GM23338 (cell line): Measurements from ENCODE around the gene NTN1. TPM values are rescaled to one million over a fixed set of nuclear protein-coding genes. Genes with fewer than 3 reads are reported as not detected.
"Not testable (repeated sequence)": the region's sequence is repeated elsewhere in the genome, so short reads cannot be mapped to it uniquely, and the experiment has no call there.

ENCODE experiments used
- ATAC-seq: fragments of 200-7000 bp; cut with Tn5 transposase; 3 replicates; pipeline ENCODE4 v1.9.1; 2020
- DNase-seq: peaks from one replicate; pipeline ENCODE4 v3.0.0-alpha.2; 2015; ENCODE audit warnings: low spot score
- H2AFZ ChIP-seq: fragments of 200-600 bp; sonication (generic); 2 replicates; pipeline ENCODE4 v1.8.0; 2016; ENCODE audit warnings: antibody characterized with exemption, mild to moderate bottlenecking, moderate library complexity
- H3F3A ChIP-seq: fragments of 200-600 bp; sonication (generic); replicated peaks from 2 replicates; pipeline ENCODE4 v1.8.0; 2017; ENCODE audit warnings: antibody characterized with exemption, mixed run types, low read depth
- H3K27ac ChIP-seq: fragments of 200-600 bp; sonication (generic); 2 replicates; pipeline ENCODE4 v1.6.1; 2016; ENCODE audit warnings: low read depth
- H3K27me3 ChIP-seq: fragments of 200-600 bp; sonication (generic); 2 replicates; pipeline ENCODE4 v1.8.0; 2016; ENCODE audit warnings: mild to moderate bottlenecking, mixed run types, moderate library complexity; ENCODE audit not compliant: insufficient read depth
- H3K36me3 ChIP-seq: fragments of 200-600 bp; sonication (generic); 2 replicates; pipeline ENCODE4 v1.8.0; 2016; ENCODE audit warnings: mild to moderate bottlenecking; ENCODE audit not compliant: insufficient read depth
- H3K4me1 ChIP-seq: fragments of 200-600 bp; sonication (generic); 2 replicates; pipeline ENCODE4 v1.8.0; 2016; ENCODE audit warnings: mild to moderate bottlenecking, moderate library complexity; ENCODE audit not compliant: insufficient read depth
- H3K4me2 ChIP-seq: fragments of 200-600 bp; sonication (generic); 2 replicates; pipeline ENCODE4 v1.7.1; 2017; ENCODE audit warnings: mixed run types
- H3K4me3 ChIP-seq: fragments of 200-600 bp; sonication (generic); 2 replicates; pipeline ENCODE4 v1.6.1; 2016; ENCODE audit warnings: mixed run types
- H3K79me2 ChIP-seq: fragments of 200-600 bp; sonication (generic); replicated peaks from 2 replicates; pipeline ENCODE4 v1.8.0; 2017; ENCODE audit warnings: mild to moderate bottlenecking; ENCODE audit not compliant: insufficient read depth
- H3K9me2 ChIP-seq: fragments of 200-600 bp; sonication (generic); 2 replicates; pipeline ENCODE4 v1.8.0; 2017; ENCODE audit not compliant: insufficient read depth
- H4K20me1 ChIP-seq: fragments of 200-600 bp; sonication (generic); replicated peaks from 2 replicates; pipeline ENCODE4 v1.8.0; 2017; ENCODE audit warnings: mild to moderate bottlenecking; ENCODE audit not compliant: insufficient read depth
- H3K27ac Mint-ChIP-seq: 2 replicates; pipeline ENCODE4 v1.8.0; 2020; ENCODE audit warnings: inconsistent platforms, mild to moderate bottlenecking, moderate library complexity, mixed read lengths
- H3K27me3 Mint-ChIP-seq: 3 replicates; pipeline ENCODE4 v1.8.0; 2022; ENCODE audit warnings: low read depth, mild to moderate bottlenecking, moderate library complexity, mixed read lengths, inconsistent platforms; ENCODE audit not compliant: insufficient read depth, poor library complexity
- H3K36me3 Mint-ChIP-seq: 3 replicates; pipeline ENCODE4 v1.8.0; 2021; ENCODE audit warnings: low read depth, mild to moderate bottlenecking, inconsistent platforms, moderate library complexity, mixed read lengths
- H3K4me1 Mint-ChIP-seq: 3 replicates; pipeline ENCODE4 v1.8.0; 2020; ENCODE audit warnings: mild to moderate bottlenecking, inconsistent platforms, mixed read lengths
- H3K4me3 Mint-ChIP-seq: 3 replicates; pipeline ENCODE4 v1.8.0; 2021; ENCODE audit warnings: moderate library complexity, mild to moderate bottlenecking, inconsistent platforms, mixed read lengths
- H3K9me3 Mint-ChIP-seq: 3 replicates; pipeline ENCODE4 v1.8.0; 2020; ENCODE audit warnings: moderate library complexity, mild to moderate bottlenecking, inconsistent platforms, mixed read lengths
- CREB1 ChIP-seq: fragments of 250-450 bp; sonication (Bioruptor Pico); IDR thresholded peaks from 2 replicates; pipeline ENCODE4 v1.5.0; 2020; ENCODE audit warnings: low read depth, mild to moderate bottlenecking, moderate library complexity
- ETS1 ChIP-seq: IDR thresholded peaks from 2 replicates; pipeline ENCODE4 v1.6.1; 2016; ENCODE audit warnings: antibody characterized with exemption
- JUNB ChIP-seq: IDR thresholded peaks from one replicate; pipeline ENCODE4 v1.6.1; 2016; ENCODE audit warnings: antibody characterized with exemption; ENCODE audit not compliant: unreplicated experiment
- NANOG ChIP-seq: IDR thresholded peaks from 2 replicates; pipeline ENCODE4 v1.6.1; 2016; ENCODE audit warnings: antibody characterized with exemption, borderline replicate concordance
- POLR2AphosphoS5 ChIP-seq: IDR thresholded peaks from 2 replicates; pipeline ENCODE4 v1.6.1; 2016; ENCODE audit warnings: antibody characterized with exemption, low read depth
- REST ChIP-seq: IDR thresholded peaks from one replicate; pipeline ENCODE4 v1.6.1; 2018; ENCODE audit warnings: antibody characterized with exemption; ENCODE audit not compliant: unreplicated experiment
- ZNF114 ChIP-seq: fragments of 250-450 bp; sonication (Bioruptor Pico); IDR thresholded peaks from 2 replicates; pipeline ENCODE4 v1.5.0; 2020; ENCODE audit warnings: mild to moderate bottlenecking, moderate library complexity
- ZNF331 ChIP-seq: fragments of 250-450 bp; sonication (Bioruptor Pico); IDR thresholded peaks from 2 replicates; pipeline ENCODE4 v1.5.0; 2020; ENCODE audit warnings: low read depth, mild to moderate bottlenecking, moderate library complexity
- polyA plus RNA-seq: library from polyadenylated mRNA; unstranded; fragments of >200 nt; fragmentation: Nextera tagmentation; extraction: Ambion mirVana; gene quantifications from 2 replicates; pipeline ENCODE4 v1.2.1, GENCODE V29; 2016
- total RNA-seq: library from RNA; depleted of rRNA; stranded (reverse); fragments of >200 nt; shearing (Covaris generic); gene quantifications from 2 replicates; pipeline ENCODE4 v1.2.3, GENCODE V29; 2014
- TF ChIP-seq, protein P1 (sequence below), 2 experiments: fragments of 200-600 bp in 1 of 2; sonication (generic) in 1 of 2; conservative IDR thresholded peaks; 2 replicates each; pipeline versions ENCODE4 v1.5.1 to v1.6.1; 2016 to 2017; ENCODE audit warnings: antibody characterized with exemption in 2 of 2, low read depth in 2 of 2, mild to moderate bottlenecking in 2 of 2, moderate library complexity in 1 of 2

The NTN1 gene
- total and polyA plus RNA-seq, 2 experiments from 2014 or later = 0.57 to 2.6 TPM

DNA sequence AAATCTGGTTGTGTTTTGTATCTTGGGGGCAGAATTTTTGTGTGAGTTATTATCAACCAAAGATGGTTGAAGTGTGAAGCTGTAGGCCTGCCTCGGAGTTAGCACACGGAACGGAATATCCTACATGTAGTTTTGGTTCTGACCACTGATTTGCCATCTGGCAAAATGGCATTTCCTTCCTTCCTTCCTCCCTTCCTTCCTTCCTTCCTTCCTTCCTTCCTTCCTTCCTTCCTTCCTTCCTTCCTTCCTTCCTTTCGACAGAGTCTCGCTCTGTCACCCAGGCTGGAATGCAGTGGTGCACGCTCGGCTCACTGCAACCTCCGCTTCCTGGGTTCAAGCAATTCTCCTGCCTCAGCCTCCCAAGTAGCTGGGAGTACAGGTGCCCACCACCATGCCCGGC lies 85.0 kb downstream of the NTN1 start:
- not testable (repeated sequence) for H3K9me2 ChIP-seq, H3K9me3 Mint-ChIP-seq, H2AFZ ChIP-seq, H3K4me2 ChIP-seq, H3K27me3 ChIP-seq, H3K4me3 ChIP-seq, ATAC-seq, H4K20me1 ChIP-seq, H3K36me3 ChIP-seq, H3K27ac ChIP-seq, H3K27ac Mint-ChIP-seq, H3K79me2 ChIP-seq, H3F3A ChIP-seq, H3K27me3 Mint-ChIP-seq, DNase-seq, H3K4me3 Mint-ChIP-seq, H3K36me3 Mint-ChIP-seq
- H3K4me1 Mint-ChIP-seq = peaks cover 40% of the 10 kb centered on the region
- peaks cover 46% of the 10 kb centered on the region for H3K4me1 ChIP-seq

- no peak for TF ChIP-seq ZNF114 (CRISPR knock-in tag)
- no peak for TF ChIP-seq ZNF331 (CRISPR knock-in tag)
- TF ChIP-seq NANOG = no peak
- no peak overlapping the region for H3K4me3 ChIP-seq
- H3K36me3 Mint-ChIP-seq = no peaks in the 10 kb centered on the region
Measured at GRCh38 chr17:9107527-9107926, 86.2 kb downstream of the NTN1 start.

GRCh38 chr17:9108146-9108545 lies 86.8 kb downstream of the NTN1 start:
- Mint-ChIP-seq H3K27me3 (peaks cover 7% of the 10 kb centered on the region), H3K9me3 (no peaks in the 10 kb centered on the region), H3K4me3 (no peak overlapping the region), H3K4me1 (peaks cover 41% of the 10 kb centered on the region), H3K27ac (no peak overlapping the region), H3K36me3 (no peaks in the 10 kb centered on the region)
- Histone ChIP-seq H3K36me3 (no peaks in the 10 kb centered on the region), H3K4me1 (peaks cover 48% of the 10 kb centered on the region), H3K27ac (peak overlapping the region; percentile 27; the same call in 1 of the 2 replicates), H3K4me3 (no peak overlapping the region), H3K79me2 (no peaks in the 10 kb centered on the region), H3K4me2 (no peak overlapping the region), H2AFZ (0 out of 2 replicates have a peak overlapping the region, but pooled peaks have one; percentile 1), H3K9me2 (no peaks in the 10 kb centered on the region), H3K27me3 (no peaks in the 10 kb centered on the region), H3F3A (0 out of 2 replicates have a peak, but pooled peaks cover 5% of the 10 kb centered on the region), H4K20me1 (no peaks in the 10 kb centered on the region)
- no peak for TF ChIP-seq ETS1
- TF ChIP-seq REST = no peak
- no peak for TF ChIP-seq JUNB
- no peak for TF ChIP-seq ZNF114 (CRISPR knock-in tag)
- TF ChIP-seq POLR2AphosphoS5 = no peak
- TF ChIP-seq ZNF331 (CRISPR knock-in tag) = no peak
- TF ChIP-seq, protein P1, sequence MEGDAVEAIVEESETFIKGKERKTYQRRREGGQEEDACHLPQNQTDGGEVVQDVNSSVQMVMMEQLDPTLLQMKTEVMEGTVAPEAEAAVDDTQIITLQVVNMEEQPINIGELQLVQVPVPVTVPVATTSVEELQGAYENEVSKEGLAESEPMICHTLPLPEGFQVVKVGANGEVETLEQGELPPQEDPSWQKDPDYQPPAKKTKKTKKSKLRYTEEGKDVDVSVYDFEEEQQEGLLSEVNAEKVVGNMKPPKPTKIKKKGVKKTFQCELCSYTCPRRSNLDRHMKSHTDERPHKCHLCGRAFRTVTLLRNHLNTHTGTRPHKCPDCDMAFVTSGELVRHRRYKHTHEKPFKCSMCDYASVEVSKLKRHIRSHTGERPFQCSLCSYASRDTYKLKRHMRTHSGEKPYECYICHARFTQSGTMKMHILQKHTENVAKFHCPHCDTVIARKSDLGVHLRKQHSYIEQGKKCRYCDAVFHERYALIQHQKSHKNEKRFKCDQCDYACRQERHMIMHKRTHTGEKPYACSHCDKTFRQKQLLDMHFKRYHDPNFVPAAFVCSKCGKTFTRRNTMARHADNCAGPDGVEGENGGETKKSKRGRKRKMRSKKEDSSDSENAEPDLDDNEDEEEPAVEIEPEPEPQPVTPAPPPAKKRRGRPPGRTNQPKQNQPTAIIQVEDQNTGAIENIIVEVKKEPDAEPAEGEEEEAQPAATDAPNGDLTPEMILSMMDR (conservative IDR thresholded peaks at IDR 0.05; ENCODE audit: low read depth in 2 of 2) = no peak
- TF ChIP-seq CREB1 (CRISPR knock-in tag) = no peak
- DNase-seq (no peak), ATAC-seq (no peak; the same call in 2 of the 3 replicates)

More at GRCh38 chr17:9107527-9107926, 86.2 kb downstream of the NTN1 start:
- H3K27me3 Mint-ChIP-seq = peaks cover 7% of the 10 kb centered on the region
- no peaks in the 10 kb centered on the region for H3K9me3 Mint-ChIP-seq
- no peak overlapping the region; the same call in 1 of the 2 replicates for H3K27ac ChIP-seq
- no peak overlapping the region for H3K4me2 ChIP-seq
- H3F3A ChIP-seq = 0 out of 2 replicates have a peak, but pooled peaks cover 5% of the 10 kb centered on the region
- peaks cover 48% of the 10 kb centered on the region for H3K4me1 ChIP-seq
- no peak for ATAC-seq
- H3K27ac Mint-ChIP-seq = no peak overlapping the region
- H3K79me2 ChIP-seq = no peaks in the 10 kb centered on the region
- no peaks in the 10 kb centered on the region for H4K20me1 ChIP-seq
- H2AFZ ChIP-seq = no peak overlapping the region
- peaks cover 41% of the 10 kb centered on the region for H3K4me1 Mint-ChIP-seq
- H3K27me3 ChIP-seq = no peaks in the 10 kb centered on the region
- no peak for DNase-seq
- no peaks in the 10 kb centered on the region for H3K9me2 ChIP-seq
- H3K36me3 ChIP-seq = no peaks in the 10 kb centered on the region
- no peak overlapping the region for H3K4me3 Mint-ChIP-seq
